Measurements from ENCODE around the gene ACTA1. TPM values are rescaled to one million over a fixed set of nuclear protein-coding genes. Genes with fewer than 3 reads are reported as not detected.

The ACTA1 gene
- total RNA-seq, 1 experiment from 2014 or later, result not detected

GRCh38 chr1:229461032-229461668 is 27.3 kb upstream of the ACTA1 start:
- Histone ChIP-seq H3K4me3 (ENCODE audit: low read depth in 2 of 2, low read length in 2 of 2) (no peak overlapping the region), H3K9me3 (ENCODE audit: control insufficient read depth, insufficient read depth, low read depth, low read length) (no peaks in the 10 kb centered on the region), H3K27ac (ENCODE audit: low read length) (no peak overlapping the region), H3K36me3 (ENCODE audit: control insufficient read depth, insufficient read depth, low read length) (peaks cover 17% of the 10 kb centered on the region; the same call in 1 of the 2 replicates), H3K27me3 (ENCODE audit: control insufficient read depth, insufficient read depth, low read length) (no peaks in the 10 kb centered on the region), H3K4me1 (ENCODE audit: control insufficient read depth, insufficient read depth, low read length) (no peaks in the 10 kb centered on the region)
- in situ Hi-C loops (cut with HindIII; ENCODE audit: low pct_unique_long_range_greater_than_20kb, low sequenced_read_pairs), result no loop called here
- POLR2A ChIA-PET, result no interaction called here
- TF ChIP-seq TCF7L2 (IDR thresholded peaks at IDR 0.05; ENCODE audit: low read depth, low read length), result no peak
- TF ChIP-seq CTCF (IDR thresholded peaks at IDR 0.05), result no peak
- no peak for TF ChIP-seq SIN3A (IDR thresholded peaks at IDR 0.05; ENCODE audit: borderline replicate concordance, insufficient read depth, low read depth, low read length)
- CTCF ChIA-PET, result no interaction called here
- DNase-seq (ENCODE audit: low read depth, low spot score) (no peak), ATAC-seq (no peak)
- no TSS peak for BruUV-seq (replicated peaks)
- intact Hi-C loops (cut with micrococcal nuclease; ENCODE audit: unreplicated experiment), result no loop called here

GRCh38 chr1:229459815-229460214 is 25.9 kb upstream of the ACTA1 start:
- BruUV-seq (replicated peaks), result no TSS peak
- H3K4me1 ChIP-seq (ENCODE audit: control insufficient read depth, insufficient read depth, low read length), result no peaks in the 10 kb centered on the region
- H3K27me3 ChIP-seq (ENCODE audit: control insufficient read depth, insufficient read depth, low read length), result no peaks in the 10 kb centered on the region
- TF ChIP-seq REST (IDR thresholded peaks at IDR 0.05; ENCODE audit: insufficient read depth in 1 of 2, low read depth in 2 of 2, low read length in 1 of 2), result no peak
- TF ChIP-seq TCF7L2 (IDR thresholded peaks at IDR 0.05; ENCODE audit: low read depth, low read length), result no peak
- no peak for TF ChIP-seq POLR2AphosphoS5 (IDR thresholded peaks at IDR 0.05; ENCODE audit: low read depth, low read length)
- no peak for TF ChIP-seq SIN3A (IDR thresholded peaks at IDR 0.05; ENCODE audit: borderline replicate concordance, insufficient read depth, low read depth, low read length)
- H3K36me3 ChIP-seq (ENCODE audit: control insufficient read depth, insufficient read depth, low read length), result peaks cover 14% of the 10 kb centered on the region; the same call in 1 of the 2 replicates
- no peaks in the 10 kb centered on the region for H3K9me3 ChIP-seq (ENCODE audit: control insufficient read depth, insufficient read depth, low read depth, low read length)
- no peak overlapping the region for H3K4me3 ChIP-seq (ENCODE audit: low read depth in 2 of 2, low read length in 2 of 2)
- ChIA-PET CTCF (no interaction called here), POLR2A (no interaction called here)
- ATAC-seq (no peak), DNase-seq (ENCODE audit: low read depth, low spot score) (no peak)
- H3K27ac ChIP-seq (ENCODE audit: low read length), result no peak overlapping the region
- in situ Hi-C loops (cut with HindIII; ENCODE audit: low pct_unique_long_range_greater_than_20kb, low sequenced_read_pairs) (no loop called here), intact Hi-C loops (cut with micrococcal nuclease; ENCODE audit: unreplicated experiment) (loop anchor here (10.0 kb wide), 2 partner anchors 115 to 205 kb away; partner anchors contain the start of gene CCSAP)

- CTCF ChIA-PET, result no interaction called here
- H3K36me3 ChIP-seq (ENCODE audit: control insufficient read depth, insufficient read depth, low read length), result peaks cover 12% of the 10 kb centered on the region; the same call in 1 of the 2 replicates
- no peak overlapping the region for H3K4me3 ChIP-seq (ENCODE audit: low read depth in 2 of 2, low read length in 2 of 2)
- BruUV-seq (replicated peaks), result no TSS peak
- no peak for ATAC-seq
- POLR2A ChIA-PET, result no interaction called here
- TF ChIP-seq REST (IDR thresholded peaks at IDR 0.05; ENCODE audit: insufficient read depth in 1 of 2, low read depth in 2 of 2, low read length in 1 of 2), result no peak
- TF ChIP-seq POLR2AphosphoS5 (IDR thresholded peaks at IDR 0.05; ENCODE audit: low read depth, low read length), result no peak
- no peak for TF ChIP-seq TCF7L2 (IDR thresholded peaks at IDR 0.05; ENCODE audit: low read depth, low read length)
- TF ChIP-seq SIN3A (IDR thresholded peaks at IDR 0.05; ENCODE audit: borderline replicate concordance, insufficient read depth, low read depth, low read length), result no peak
- no peak for TF ChIP-seq CTCF (IDR thresholded peaks at IDR 0.05)
- intact Hi-C loops (cut with micrococcal nuclease; ENCODE audit: unreplicated experiment) (loop anchor here (10.0 kb wide), 2 partner anchors 113 to 203 kb away; partner anchors contain the start of gene CCSAP), in situ Hi-C loops (cut with HindIII; ENCODE audit: low pct_unique_long_range_greater_than_20kb, low sequenced_read_pairs) (no loop called here)
- H3K9me3 ChIP-seq (ENCODE audit: control insufficient read depth, insufficient read depth, low read depth, low read length), result no peaks in the 10 kb centered on the region
- no peaks in the 10 kb centered on the region for H3K4me1 ChIP-seq (ENCODE audit: control insufficient read depth, insufficient read depth, low read length)
- no peaks in the 10 kb centered on the region for H3K27me3 ChIP-seq (ENCODE audit: control insufficient read depth, insufficient read depth, low read length)
- H3K27ac ChIP-seq (ENCODE audit: low read length), result no peak overlapping the region
- DNase-seq (ENCODE audit: low read depth, low spot score), result no peak
Measured at GRCh38 chr1:229457436-229457835, 23.5 kb upstream of the ACTA1 start.
